Measurements from ENCODE around the gene KLHDC4. TPM values are rescaled to one million over a fixed set of nuclear protein-coding genes. Genes with fewer than 3 reads are reported as not detected.

KLHDC4 gene
- total and polyA plus RNA-seq, 9 of the 15 experiments (the other 6 are each of a cell fraction or from before 2014, with no cell fraction given), result 1.3 to 68.1 (median 32.8) TPM

- TF ChIP-seq TAF1 (IDR thresholded peaks at IDR 0.05; ENCODE audit: control insufficient read depth, extremely low read depth, insufficient read depth, low read length, severe bottlenecking), result peak; percentile 94
- TF ChIP-seq THAP12 (CRISPR knock-in tag; IDR thresholded peaks at IDR 0.05), result peak; percentile 59; the same call in 1 of the 2 replicates
- TF ChIP-seq POLR2B (IDR thresholded peaks at IDR 0.05; ENCODE audit: low read depth, partially characterized antibody), result peak; percentile 87
- TF ChIP-seq U2AF1 (optimal IDR thresholded peaks at IDR 0.05; ENCODE audit: low read depth, low read length), result no peak
- TF ChIP-seq ZNF551 (CRISPR knock-in tag; IDR thresholded peaks at IDR 0.05), result no peak
- TF ChIP-seq POLR2G (IDR thresholded peaks at IDR 0.05; ENCODE audit: low read depth, low read length), result peak; percentile 97
- TF ChIP-seq ZNF23 (CRISPR knock-in tag; IDR thresholded peaks at IDR 0.05), result no peak
- TF ChIP-seq SP1 (CRISPR knock-in tag; IDR thresholded peaks at IDR 0.05), result peak; percentile 89
- no peak for TF ChIP-seq POLR3A (IDR thresholded peaks at IDR 0.05; ENCODE audit: borderline replicate concordance, extremely low read depth, insufficient read depth, insufficient read length)
- TF ChIP-seq ZBTB12 (CRISPR knock-in tag; IDR thresholded peaks at IDR 0.05), result peak; percentile 90
- TF ChIP-seq STAT5A (IDR thresholded peaks at IDR 0.05; ENCODE audit: borderline replicate concordance, low read length), result no peak
- no peak for TF ChIP-seq POLR2AphosphoS2 (IDR thresholded peaks at IDR 0.05; ENCODE audit: low read length)
- no peak for TF ChIP-seq ZNF197 (CRISPR knock-in tag; IDR thresholded peaks at IDR 0.05; ENCODE audit: low read depth)
- TF ChIP-seq ZBTB2 (IDR thresholded peaks at IDR 0.05), result no peak
- no peak for TF ChIP-seq NCOA4 (IDR thresholded peaks at IDR 0.05; ENCODE audit: partially characterized antibody)
- TF ChIP-seq CTCF (IDR thresholded peaks at IDR 0.05 in 2 of 3, conservative IDR thresholded peaks at IDR 0.05 in 1 of 3; ENCODE audit: insufficient read depth in 2 of 3, low read depth in 1 of 3, low read length in 3 of 3), result no peak
- no peak for TF ChIP-seq ZNF561 (CRISPR knock-in tag; conservative IDR thresholded peaks at IDR 0.05)
- peak; percentile 56 for TF ChIP-seq FIP1L1 (IDR thresholded peaks at IDR 0.05; ENCODE audit: low read depth, low read length, poor library complexity, severe bottlenecking)
- no peak for TF ChIP-seq ZNF217 (CRISPR knock-in tag; IDR thresholded peaks at IDR 0.05)
- TF ChIP-seq NFRKB (IDR thresholded peaks at IDR 0.05; ENCODE audit: low read depth), result 0 out of 2 replicates have a peak, but pooled peaks have one; percentile 84
- peak; percentile 95 for TF ChIP-seq POLR2A (conservative IDR thresholded peaks at IDR 0.05)
- TF ChIP-seq CBFA2T3 (IDR thresholded peaks at IDR 0.05), result no peak
- TF ChIP-seq PTBP1 (IDR thresholded peaks at IDR 0.05; ENCODE audit: low read depth, low read length), result no peak
Observed at GRCh38 chr16:87765776-87766484, at the start of gene KLHDC4 (continued).
